Fibroblast of lung (primary cell): ENCODE measurements around the gene INPP5A.

ENCODE experiments used
- CTCF ChIP-seq, 2 donors: IDR thresholded peaks in 1 of 2; conservative IDR thresholded peaks in 1 of 2; 1 replicate in 1 of 2; 2 replicates in 1 of 2; pipeline ENCODE4 v1.5.1; 2011 to 2012; ENCODE audit warnings: low read length in 2 of 2, control low read depth in 1 of 2, inconsistent platforms in 1 of 2, low read depth in 1 of 2, mild to moderate bottlenecking in 1 of 2
- EZH2 ChIP-seq: IDR thresholded peaks from 2 replicates; pipeline ENCODE4 v1.5.1; 2012; ENCODE audit warnings: low read length, control low read depth, mild to moderate bottlenecking; ENCODE audit errors: missing control alignments

GRCh38 chr10:132793213-132793612 is 255.6 kb downstream of the INPP5A start:
- TF ChIP-seq CTCF (conservative IDR thresholded peaks at IDR 0.05 in 1 of 2, IDR thresholded peaks at IDR 0.05 in 1 of 2; ENCODE audit: low read depth in 1 of 2, low read length in 2 of 2) = no peak
- TF ChIP-seq EZH2 = no peak
